ENCODE data around the gene DVL1. TPM values are rescaled to one million over a fixed set of nuclear protein-coding genes. Genes with fewer than 3 reads are reported as not detected.
A peak's percentile ranks its signal among the peaks of the same experiment; 100 is the strongest.

The DVL1 gene
- total and polyA plus RNA-seq, 9 of the 15 experiments (the other 6 are each of a cell fraction or from before 2014, with no cell fraction given): 0.62 to 135 (median 24.3) TPM

- Histone ChIP-seq H3K27me3 (ENCODE audit: control insufficient read depth in 2 of 2, insufficient read depth in 2 of 2, low read length in 2 of 2) (no peaks in the 10 kb centered on the region), H3K9ac (ENCODE audit: insufficient read depth in 1 of 2, low read depth in 2 of 2, low read length in 2 of 2) (peak overlapping the region; percentile 57 to 97), H3K79me2 (ENCODE audit: control insufficient read depth, insufficient read depth, low read length) (peaks cover 45% of the 10 kb centered on the region), H3K9me3 (replicated peaks; ENCODE audit: control insufficient read depth, insufficient read depth, low read depth, low read length) (no peaks in the 10 kb centered on the region), H2AFZ (ENCODE audit: low read depth, low read length) (peak overlapping the region; percentile 61), H3K36me3 (ENCODE audit: control insufficient read depth, insufficient read depth, low read length) (peaks cover 9% of the 10 kb centered on the region; the same call in 2 of the 3 replicates), H3K9me1 (ENCODE audit: control insufficient read depth, insufficient read depth, low read length) (peaks cover 16% of the 10 kb centered on the region), H3K27ac (ENCODE audit: extremely low read depth, low read depth, low read length) (peak overlapping the region; percentile 62), H3K4me3 (peak overlapping the region; percentile 94), H3K4me1 (replicated peaks in 1 of 2; ENCODE audit: control insufficient read depth in 2 of 2, insufficient read depth in 2 of 2, low read length in 2 of 2) (peaks cover 35 to 89% of the 10 kb centered on the region in 2 experiments), H4K20me1 (replicated peaks; ENCODE audit: control insufficient read depth, insufficient read depth, low read length) (peaks cover 28% of the 10 kb centered on the region; the same call in 1 of the 2 replicates), H3K4me2 (ENCODE audit: insufficient read depth, low read length) (peak overlapping the region; percentile 75)
- in situ Hi-C loops (cut with MboI) (no loop called here), intact Hi-C loops (cut with micrococcal nuclease) (loop anchor here (5.0 to 10.0 kb wide), 2 partner anchors 73 to 920 kb away; partner anchors contain the start of genes AURKAIP1 and SKI)
- 37% methylated on average over 29 of the region's 29 CpGs for WGBS (ENCODE audit: insufficient coverage, low coverage, missing lambda C conversion rate)
- ATAC-seq: peak; percentile 25
- peak; percentile 52 to 84 (median 58) for DNase-seq (ENCODE audit: extremely low read depth in 1 of 4, low spot score in 3 of 4)
- BruUV-seq (replicated peaks): no TSS peak
- ChIA-PET CTCF (ENCODE audit: low intra/inter-chr PET ratio) (no interaction called here), POLR2A (interaction anchor here (0.6 to 1.4 kb wide), 5 partner anchors 10 to 277 kb away, joined by 3 to 7 read pairs (median 3); no protein-coding TSS in a partner anchor)
- peak; percentile 51 for FAIRE-seq
- TF ChIP-seq ELF1 (tag; IDR thresholded peaks at IDR 0.05) (peak; percentile 72; the same call in 1 of the 2 replicates), RB1 (IDR thresholded peaks at IDR 0.05; ENCODE audit: low read depth) (0 out of 2 replicates have a peak, but pooled peaks have one; percentile 26), PREB (CRISPR knock-in tag; IDR thresholded peaks at IDR 0.05) (0 out of 2 replicates have a peak, but pooled peaks have one; percentile 28), PRPF4 (IDR thresholded peaks at IDR 0.05; ENCODE audit: insufficient read depth, low read depth, low read length, poor library complexity, severe bottlenecking) (no peak), RBM25 (IDR thresholded peaks at IDR 0.05; ENCODE audit: low read depth, low read length, severe bottlenecking) (no peak), ATF6 (CRISPR knock-in tag; IDR thresholded peaks at IDR 0.05) (no peak), STAT5B (CRISPR knock-in tag; IDR thresholded peaks at IDR 0.05) (no peak), ZSCAN32 (CRISPR knock-in tag; IDR thresholded peaks at IDR 0.05) (no peak), IFI16 (CRISPR knock-in tag; IDR thresholded peaks at IDR 0.05) (no peak), GABPA (tag; conservative IDR thresholded peaks at IDR 0.05; ENCODE audit: low read depth) (peak; percentile 40; the same call in 1 of the 2 replicates)
Observed at GRCh38 chr1:1304331-1305299, 44.6 kb downstream of the DVL1 start.
